LNCaP clone FGC (cell line): ENCODE measurements around the gene SEMA4D.
A peak's percentile ranks its signal among the peaks of the same experiment; 100 is the strongest.

Experiments
- DNase-seq: peaks from one replicate; pipeline ENCODE4 v3.0.0-alpha.2; 2011; ENCODE audit warnings: low read depth
- H3K4me3 ChIP-seq: 2 replicates; pipeline ENCODE4 v1.5.1; 2011; ENCODE audit warnings: mild to moderate bottlenecking, low read depth, low read length, control low read depth
- CTCF ChIP-seq: IDR thresholded peaks from 2 replicates; pipeline ENCODE4 v1.5.1; 2012; ENCODE audit warnings: mild to moderate bottlenecking; ENCODE audit not compliant: control insufficient read depth, insufficient read depth; ENCODE audit errors: extremely low read depth

SEMA4D gene

DNA sequence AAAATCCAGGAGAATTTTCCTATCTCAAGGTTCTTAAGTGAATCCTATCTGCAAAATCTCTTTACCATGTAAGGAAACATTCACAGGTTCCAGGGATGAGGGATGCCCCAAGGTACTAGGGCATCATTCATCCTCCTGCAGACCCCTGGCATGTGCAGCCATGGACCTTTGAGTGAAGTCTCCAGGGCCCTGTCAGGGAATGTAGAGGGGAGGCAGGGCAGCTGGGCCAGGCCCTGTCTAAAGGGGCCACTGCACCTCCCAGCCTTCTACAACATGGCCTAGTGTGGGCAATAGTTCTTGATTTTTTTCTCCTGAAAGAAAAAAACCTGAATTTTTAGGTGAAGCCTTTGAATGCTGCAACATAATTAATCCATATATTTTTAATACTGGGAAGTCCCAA is 63.3 kb downstream of the SEMA4D start:
- no peak for DNase-seq

GRCh38 chr9:89433826-89434225 is 64.1 kb downstream of the SEMA4D start:
- DNase-seq, result no peak
- no peak for TF ChIP-seq CTCF
- no peak overlapping the region for H3K4me3 ChIP-seq

More for the DNA sequence above, 63.3 kb downstream of the SEMA4D start:
- TF ChIP-seq CTCF, result no peak
- H3K4me3 ChIP-seq, result 0 out of 2 replicates have a peak overlapping the region, but pooled peaks have one; percentile 3

DNA sequence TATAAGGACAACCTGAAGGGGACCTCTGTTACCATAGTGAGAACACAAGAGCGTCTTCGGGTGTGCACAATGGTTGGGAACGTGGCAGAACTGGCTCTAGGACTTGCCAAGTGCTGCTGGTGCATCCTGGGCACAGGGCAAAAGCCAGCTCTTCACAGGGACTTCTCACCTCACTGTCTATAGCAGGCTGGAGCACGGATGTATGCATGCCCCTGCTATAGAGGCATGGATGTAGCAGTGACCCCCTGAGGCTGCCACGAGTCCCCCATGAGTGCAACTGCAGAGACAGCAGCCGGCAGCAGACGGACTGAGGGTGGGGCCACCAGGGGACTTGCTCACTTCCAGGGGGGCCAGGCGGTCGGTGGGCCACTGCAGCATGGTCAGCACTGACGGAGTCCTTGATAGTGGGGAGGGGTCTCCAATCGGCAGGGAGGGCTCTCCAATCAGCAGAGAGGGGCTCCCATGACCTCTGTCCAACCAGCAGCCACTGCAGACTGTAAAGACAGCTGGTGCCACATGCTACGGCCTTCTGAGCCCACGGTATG is 64.9 kb downstream of the SEMA4D start:
- no peak for DNase-seq
- no peak overlapping the region for H3K4me3 ChIP-seq
- no peak for TF ChIP-seq CTCF

DNA sequence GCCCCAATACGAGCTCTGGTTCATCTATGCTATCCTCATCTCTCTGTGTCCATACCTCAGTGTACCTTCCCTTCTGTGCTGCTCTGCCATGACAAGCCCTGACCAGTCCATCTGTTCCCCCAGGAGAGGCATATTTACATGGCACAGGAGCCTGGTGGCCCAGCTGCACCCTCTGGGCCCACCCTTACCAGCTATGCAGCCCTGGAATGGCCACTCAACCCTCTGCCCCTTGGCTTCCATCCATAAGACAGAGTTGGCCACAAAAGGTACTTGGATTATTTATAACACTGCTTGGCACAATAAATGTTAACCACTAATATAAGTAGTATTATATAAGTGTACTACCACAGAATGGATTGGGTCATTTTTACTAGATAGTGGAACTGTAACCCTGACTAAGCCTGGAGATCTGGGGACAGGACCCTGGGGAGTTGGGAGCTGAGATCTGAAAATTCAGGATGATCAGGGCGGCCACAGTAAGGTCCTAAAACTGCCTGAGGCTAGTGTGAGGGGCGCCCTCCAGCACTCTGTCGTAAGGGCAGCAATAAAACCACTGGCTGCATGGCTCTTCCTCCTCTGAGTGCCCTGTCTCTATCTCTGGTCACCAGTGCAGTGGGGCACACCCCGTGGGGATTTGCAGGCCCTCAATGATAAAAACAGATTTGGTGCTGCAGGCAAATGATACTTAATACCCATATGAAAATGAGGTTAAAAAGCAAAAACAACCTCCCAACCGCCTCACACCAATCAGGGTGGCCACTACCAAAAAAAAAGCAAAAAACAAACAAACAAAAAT is 65.8 kb downstream of the SEMA4D start:
- no peak for TF ChIP-seq CTCF
- DNase-seq, result no peak
- H3K4me3 ChIP-seq, result no peak overlapping the region

GRCh38 chr9:89430995-89431394 is 66.9 kb downstream of the SEMA4D start:
- no peak for TF ChIP-seq CTCF
- DNase-seq, result no peak

DNA sequence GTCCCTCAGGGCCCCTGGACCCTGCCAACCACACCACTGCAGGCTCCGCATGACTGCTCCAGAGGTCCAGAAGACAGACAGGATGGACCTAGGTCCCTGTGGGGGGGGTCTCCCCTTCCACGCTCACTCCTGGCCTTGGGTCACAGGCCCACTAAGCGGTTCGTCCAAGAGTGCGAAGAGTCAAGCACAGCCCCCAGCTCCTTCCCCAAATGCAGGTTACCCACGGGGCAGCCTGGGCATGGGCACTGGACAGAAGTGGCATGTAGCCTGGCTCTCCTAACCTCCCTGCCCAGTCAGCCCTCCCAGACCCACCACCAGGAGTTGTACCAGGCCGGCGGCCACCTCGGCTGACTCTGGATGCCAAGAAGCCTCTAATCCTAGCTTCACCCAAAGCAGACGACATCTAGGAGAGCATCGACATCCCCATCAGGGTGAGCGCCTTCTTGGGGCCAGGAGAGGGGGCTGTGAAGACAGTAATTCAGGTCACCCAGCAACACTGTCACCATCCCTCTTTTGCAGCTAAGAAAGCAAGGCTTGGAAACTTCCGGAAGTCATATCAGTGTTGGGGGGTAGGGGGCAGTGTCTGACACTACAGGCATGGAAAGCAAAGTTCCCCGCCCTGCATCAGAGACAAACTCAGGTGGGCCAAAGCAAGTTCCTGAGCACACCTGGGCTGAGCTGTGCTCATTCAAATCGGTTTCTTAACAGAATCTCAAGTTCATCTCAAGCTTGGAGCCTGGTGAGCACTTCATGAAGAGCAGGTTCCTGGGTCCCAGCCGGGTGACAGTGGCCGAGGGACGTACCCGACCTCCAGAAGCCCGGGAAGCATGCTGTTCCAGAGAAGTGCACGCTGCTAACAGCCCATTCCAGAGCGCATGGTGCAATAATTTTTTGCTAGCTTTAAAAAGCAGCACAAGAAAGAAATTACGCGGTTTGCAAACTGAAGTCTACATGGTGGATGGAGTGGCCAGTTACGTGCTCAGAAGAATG is 68.7 kb downstream of the SEMA4D start:
- DNase-seq, result no peak
- 0 out of 2 replicates have a peak, but pooled peaks have one; percentile 5 for TF ChIP-seq CTCF
- no peak overlapping the region for H3K4me3 ChIP-seq

More at GRCh38 chr9:89430995-89431394, 66.9 kb downstream of the SEMA4D start:
- no peak overlapping the region for H3K4me3 ChIP-seq
